ENCODE data around the gene SORCS3. TPM values are rescaled to one million over a fixed set of nuclear protein-coding genes. Genes with fewer than 3 reads are reported as not detected.

The SORCS3 gene
- polyA plus RNA-seq, 3 donors: not detected

DNA sequence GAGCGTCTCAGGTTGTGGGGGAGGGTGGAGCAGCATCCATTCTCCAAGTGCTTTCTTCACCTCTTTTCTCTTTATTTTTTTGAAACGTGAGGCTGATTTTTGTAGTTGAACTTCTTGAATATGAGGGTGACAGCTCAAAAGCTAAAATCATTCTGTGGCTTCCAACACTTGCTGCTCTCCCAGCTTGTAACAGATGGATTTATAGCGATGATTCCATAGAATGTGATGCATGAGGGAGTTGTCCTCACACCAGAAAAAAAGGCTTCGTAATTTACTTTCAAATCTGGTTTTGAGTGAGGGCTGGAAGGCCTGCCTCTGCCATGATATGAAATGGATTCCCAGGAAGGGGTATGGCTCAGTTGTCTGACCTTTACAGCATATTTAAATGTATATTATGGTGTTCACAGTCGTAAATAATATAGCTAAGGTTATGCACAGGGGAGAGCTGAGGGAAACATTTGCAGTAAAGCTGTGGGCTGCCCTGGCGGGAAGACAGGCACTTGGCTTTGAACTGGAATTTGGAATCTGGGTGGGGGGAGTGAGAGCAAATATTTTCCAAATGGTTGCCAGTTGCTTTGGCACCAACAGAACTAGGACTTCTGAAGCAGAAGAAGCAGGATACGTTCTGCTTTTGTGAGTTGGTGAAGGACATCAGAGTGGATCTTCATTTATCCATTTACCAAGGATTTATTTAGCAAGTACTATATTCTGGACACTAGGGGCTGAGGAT lies 166.7 kb downstream of the SORCS3 start:
- Histone ChIP-seq H3K4me3 (replicated peaks in 1 of 3; ENCODE audit: low read depth in 2 of 3, low read length in 3 of 3) (no peak overlapping the region), H3K79me2 (ENCODE audit: insufficient read depth, low read length) (no peaks in the 10 kb centered on the region), H3K4me2 (replicated peaks; ENCODE audit: extremely low read depth, low read length, poor library complexity, severe bottlenecking) (no peak overlapping the region), H3K27ac (ENCODE audit: low read depth in 1 of 2, low read length in 2 of 2) (no peak overlapping the region), H3K4me1 (ENCODE audit: control insufficient read depth in 1 of 2, insufficient read depth in 2 of 2, low read length in 2 of 2) (no peaks in the 10 kb centered on the region), H3K36me3 (replicated peaks in 1 of 2; ENCODE audit: control insufficient read depth in 1 of 2, insufficient read depth in 2 of 2, low read length in 2 of 2) (no peaks in the 10 kb centered on the region), H4K20me1 (ENCODE audit: insufficient read depth, low read length) (no peaks in the 10 kb centered on the region), H3K9me3 (replicated peaks in 1 of 2; ENCODE audit: control insufficient read depth in 1 of 2, insufficient read depth in 1 of 2, low read length in 2 of 2) (no peaks in the 10 kb centered on the region), H3K9ac (ENCODE audit: insufficient read depth, low read length, poor library complexity, severe bottlenecking) (no peak overlapping the region), H2AFZ (ENCODE audit: insufficient read depth, low read depth, low read length, poor library complexity, severe bottlenecking) (no peak overlapping the region), H3K27me3 (ENCODE audit: control insufficient read depth in 2 of 2, insufficient read depth in 2 of 2, low read length in 2 of 2) (no peaks in the 10 kb centered on the region)
- Mint-ChIP-seq H3K36me3 (no peaks in the 10 kb centered on the region), H3K27ac (no peak overlapping the region), H3K9me3 (peaks cover 0 to 2% (median 0%) of the 10 kb centered on the region in 7 donors), H3K4me1 (no peaks in the 10 kb centered on the region), H3K27me3 (ENCODE audit: low read depth in 3 of 3) (peaks cover 0 to 2% (median 0%) of the 10 kb centered on the region in 3 donors), H3K4me3 (no peak overlapping the region)
- TF ChIP-seq, protein P1, sequence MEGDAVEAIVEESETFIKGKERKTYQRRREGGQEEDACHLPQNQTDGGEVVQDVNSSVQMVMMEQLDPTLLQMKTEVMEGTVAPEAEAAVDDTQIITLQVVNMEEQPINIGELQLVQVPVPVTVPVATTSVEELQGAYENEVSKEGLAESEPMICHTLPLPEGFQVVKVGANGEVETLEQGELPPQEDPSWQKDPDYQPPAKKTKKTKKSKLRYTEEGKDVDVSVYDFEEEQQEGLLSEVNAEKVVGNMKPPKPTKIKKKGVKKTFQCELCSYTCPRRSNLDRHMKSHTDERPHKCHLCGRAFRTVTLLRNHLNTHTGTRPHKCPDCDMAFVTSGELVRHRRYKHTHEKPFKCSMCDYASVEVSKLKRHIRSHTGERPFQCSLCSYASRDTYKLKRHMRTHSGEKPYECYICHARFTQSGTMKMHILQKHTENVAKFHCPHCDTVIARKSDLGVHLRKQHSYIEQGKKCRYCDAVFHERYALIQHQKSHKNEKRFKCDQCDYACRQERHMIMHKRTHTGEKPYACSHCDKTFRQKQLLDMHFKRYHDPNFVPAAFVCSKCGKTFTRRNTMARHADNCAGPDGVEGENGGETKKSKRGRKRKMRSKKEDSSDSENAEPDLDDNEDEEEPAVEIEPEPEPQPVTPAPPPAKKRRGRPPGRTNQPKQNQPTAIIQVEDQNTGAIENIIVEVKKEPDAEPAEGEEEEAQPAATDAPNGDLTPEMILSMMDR (IDR thresholded peaks at IDR 0.05): no peak
- intact Hi-C loops (cut with micrococcal nuclease): no loop called here
- no peak for DNase-seq
- 89% methylated on average over 5 of the region's 7 CpGs for WGBS (ENCODE audit: insufficient coverage)

DNA sequence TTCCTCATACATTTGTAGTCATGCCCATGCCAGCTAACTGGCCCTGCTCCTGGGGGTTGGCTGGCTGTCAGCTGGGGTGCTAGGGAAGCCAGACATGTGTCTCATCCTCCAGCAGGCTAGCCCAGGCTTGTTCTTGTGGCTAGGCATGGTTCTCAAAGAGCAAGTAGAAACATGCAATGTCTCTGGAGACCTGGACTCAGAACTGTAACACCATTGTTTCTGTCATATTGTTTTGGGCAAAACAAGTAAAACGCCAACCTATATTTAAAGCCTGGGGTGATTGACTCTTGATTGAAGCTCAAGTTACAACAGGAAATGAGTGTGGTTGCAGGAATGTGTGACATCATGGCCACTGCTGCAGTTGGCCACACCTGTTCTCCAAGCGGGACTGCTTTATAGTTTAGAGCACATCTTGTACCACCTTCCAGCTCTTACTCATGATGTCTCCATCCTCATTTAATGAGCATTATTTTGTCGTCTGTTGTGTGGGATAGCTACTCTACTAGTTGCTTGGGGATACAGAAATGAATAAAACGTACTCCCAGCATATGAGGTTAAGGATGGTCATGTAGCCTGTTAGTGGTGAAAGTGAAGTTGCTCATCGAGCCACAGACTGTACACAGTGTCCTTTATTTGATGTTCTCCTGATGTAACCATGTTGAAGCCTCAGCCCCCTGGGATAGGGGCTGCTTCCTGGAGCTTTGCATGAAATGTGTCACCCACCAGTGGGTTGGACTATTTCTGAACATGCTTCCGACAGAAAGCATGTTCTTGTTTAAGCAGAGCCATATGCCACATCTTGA lies 168.4 kb downstream of the SORCS3 start:
- Histone ChIP-seq H3K27me3 (ENCODE audit: control insufficient read depth in 2 of 2, insufficient read depth in 2 of 2, low read length in 2 of 2) (no peaks in the 10 kb centered on the region), H3K27ac (ENCODE audit: low read depth in 1 of 2, low read length in 2 of 2) (no peak overlapping the region), H2AFZ (ENCODE audit: insufficient read depth, low read depth, low read length, poor library complexity, severe bottlenecking) (no peak overlapping the region), H3K4me2 (replicated peaks; ENCODE audit: extremely low read depth, low read length, poor library complexity, severe bottlenecking) (no peak overlapping the region), H3K79me2 (ENCODE audit: insufficient read depth, low read length) (no peaks in the 10 kb centered on the region), H3K4me1 (ENCODE audit: control insufficient read depth in 1 of 2, insufficient read depth in 2 of 2, low read length in 2 of 2) (no peaks in the 10 kb centered on the region), H3K36me3 (replicated peaks in 1 of 2; ENCODE audit: control insufficient read depth in 1 of 2, insufficient read depth in 2 of 2, low read length in 2 of 2) (no peaks in the 10 kb centered on the region), H4K20me1 (ENCODE audit: insufficient read depth, low read length) (no peaks in the 10 kb centered on the region), H3K9ac (ENCODE audit: insufficient read depth, low read length, poor library complexity, severe bottlenecking) (no peak overlapping the region), H3K4me3 (replicated peaks in 1 of 3; ENCODE audit: low read depth in 2 of 3, low read length in 3 of 3) (no peak overlapping the region), H3K9me3 (replicated peaks in 1 of 2; ENCODE audit: control insufficient read depth in 1 of 2, insufficient read depth in 1 of 2, low read length in 2 of 2) (no peaks in the 10 kb centered on the region)
- Mint-ChIP-seq H3K4me3 (no peak overlapping the region), H3K9me3 (peaks cover 0 to 2% (median 0%) of the 10 kb centered on the region in 7 donors), H3K36me3 (no peaks in the 10 kb centered on the region), H3K4me1 (no peaks in the 10 kb centered on the region), H3K27me3 (ENCODE audit: low read depth in 3 of 3) (peaks cover 0 to 2% (median 0%) of the 10 kb centered on the region in 3 donors), H3K27ac (no peak overlapping the region)
- no peak for DNase-seq
- TF ChIP-seq, protein P1 (IDR thresholded peaks at IDR 0.05): no peak
- 20% methylated on average over 1 of the region's 6 CpGs for WGBS (ENCODE audit: insufficient coverage)
- intact Hi-C loops (cut with micrococcal nuclease): no loop called here
